ENCODE results near the gene MAST3. TPM values are rescaled to one million over a fixed set of nuclear protein-coding genes. Genes with fewer than 3 reads are reported as not detected.

MAST3 gene
- total RNA-seq, 4 donors from 2014 or later, result 47.8 to 56.3 (median 52.0) TPM

DNA sequence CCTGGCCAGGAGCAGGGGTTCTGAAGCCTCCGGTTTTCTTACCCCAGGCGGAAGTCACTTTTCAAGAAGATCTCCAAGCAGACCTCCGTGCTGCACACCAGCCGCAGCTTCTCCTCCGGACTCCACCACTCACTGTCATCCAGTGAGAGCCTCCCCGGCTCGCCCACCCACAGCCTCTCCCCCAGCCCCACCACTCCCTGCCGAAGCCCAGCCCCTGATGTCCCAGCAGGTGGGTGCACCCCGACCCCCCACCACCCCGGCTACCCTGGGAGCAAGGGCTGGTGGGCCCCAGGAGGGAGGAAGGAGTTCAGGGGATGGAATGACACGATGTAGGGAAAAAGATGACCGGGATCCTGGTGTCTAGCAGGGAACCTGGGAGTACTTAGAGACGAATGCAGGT is 49.8 kb downstream of the MAST3 start:
- Histone ChIP-seq H3K36me3 (peaks cover 0 to 61% (median 0%) of the 10 kb centered on the region in 3 donors), H3K4me1 (peaks cover 0 to 9% (median 2%) of the 10 kb centered on the region in 4 donors)

DNA sequence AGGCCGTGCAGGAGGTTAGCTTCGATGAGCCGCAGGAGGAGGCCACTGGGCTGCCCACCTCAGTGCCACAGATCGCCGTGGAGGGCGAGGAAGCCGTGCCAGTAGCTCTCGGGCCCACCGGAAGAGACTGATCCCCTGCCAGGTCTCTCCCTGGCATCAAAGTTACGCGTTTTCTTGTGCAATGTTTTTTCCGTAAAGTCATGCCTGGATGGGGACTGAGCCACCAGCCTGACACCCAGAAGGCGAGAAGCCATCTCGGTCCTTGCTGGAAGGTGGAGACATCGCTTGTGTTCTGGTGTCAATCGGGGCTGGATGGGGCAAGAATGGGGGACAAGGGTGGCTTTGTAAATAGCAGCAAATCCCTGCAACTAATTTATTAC is 52.0 kb downstream of the MAST3 start:
- H3K4me1 ChIP-seq, result peaks cover 3 to 20% (median 7%) of the 10 kb centered on the region in 4 donors

More for the DNA sequence above, 49.8 kb downstream of the MAST3 start:
- TF ChIP-seq, protein P1, sequence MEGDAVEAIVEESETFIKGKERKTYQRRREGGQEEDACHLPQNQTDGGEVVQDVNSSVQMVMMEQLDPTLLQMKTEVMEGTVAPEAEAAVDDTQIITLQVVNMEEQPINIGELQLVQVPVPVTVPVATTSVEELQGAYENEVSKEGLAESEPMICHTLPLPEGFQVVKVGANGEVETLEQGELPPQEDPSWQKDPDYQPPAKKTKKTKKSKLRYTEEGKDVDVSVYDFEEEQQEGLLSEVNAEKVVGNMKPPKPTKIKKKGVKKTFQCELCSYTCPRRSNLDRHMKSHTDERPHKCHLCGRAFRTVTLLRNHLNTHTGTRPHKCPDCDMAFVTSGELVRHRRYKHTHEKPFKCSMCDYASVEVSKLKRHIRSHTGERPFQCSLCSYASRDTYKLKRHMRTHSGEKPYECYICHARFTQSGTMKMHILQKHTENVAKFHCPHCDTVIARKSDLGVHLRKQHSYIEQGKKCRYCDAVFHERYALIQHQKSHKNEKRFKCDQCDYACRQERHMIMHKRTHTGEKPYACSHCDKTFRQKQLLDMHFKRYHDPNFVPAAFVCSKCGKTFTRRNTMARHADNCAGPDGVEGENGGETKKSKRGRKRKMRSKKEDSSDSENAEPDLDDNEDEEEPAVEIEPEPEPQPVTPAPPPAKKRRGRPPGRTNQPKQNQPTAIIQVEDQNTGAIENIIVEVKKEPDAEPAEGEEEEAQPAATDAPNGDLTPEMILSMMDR (IDR thresholded peaks at IDR 0.05), result no peak
- TF ChIP-seq POLR2A (IDR thresholded peaks at IDR 0.05), result no peak
- no peak for DNase-seq
- Histone ChIP-seq H3K4me3 (no peak overlapping the region), H3K27me3 (no peaks in the 10 kb centered on the region), H3K9me3 (no peaks in the 10 kb centered on the region), H3K27ac (no peak overlapping the region)

DNA sequence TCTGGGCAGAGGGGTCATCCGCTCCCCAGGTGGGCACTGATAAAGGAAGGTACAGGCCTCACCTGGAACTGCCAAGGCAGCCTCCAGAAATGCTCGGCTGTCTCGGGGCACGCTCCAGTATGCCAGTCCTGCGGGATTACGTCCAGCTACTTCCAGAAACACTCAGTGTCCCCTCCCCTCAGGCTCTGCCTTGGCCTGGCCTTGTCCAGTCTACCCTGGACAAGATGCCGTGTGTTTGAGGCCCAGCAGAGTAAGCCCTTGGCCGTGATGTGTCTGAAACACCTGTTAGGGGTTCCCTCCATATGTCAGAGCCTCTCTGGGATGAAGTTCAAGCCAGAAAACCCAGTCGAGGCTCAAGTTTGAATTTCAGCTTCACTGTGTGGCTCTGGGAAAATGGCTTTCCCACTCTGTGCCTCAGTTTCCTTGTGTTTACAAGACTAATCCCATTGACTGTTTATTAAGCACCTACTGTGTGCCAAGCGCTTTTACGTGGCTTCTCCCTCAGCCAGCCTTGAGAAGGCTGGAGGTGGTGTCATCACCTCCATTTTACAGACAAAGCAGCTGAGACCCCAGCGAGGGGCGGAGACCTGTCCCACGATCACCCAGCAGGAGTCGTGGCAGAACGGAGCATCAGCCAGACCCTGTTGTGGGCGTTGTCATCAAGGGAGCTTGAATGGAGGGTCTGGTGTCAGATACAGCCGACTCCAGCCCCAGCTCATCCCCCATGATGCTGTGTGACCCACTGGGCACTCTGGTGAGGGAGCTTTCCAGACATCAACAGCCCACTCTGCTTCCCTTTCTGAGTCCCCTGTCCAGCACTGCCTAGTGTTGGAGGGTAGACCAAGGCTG is 53.4 kb downstream of the MAST3 start:
- no peak overlapping the region for H3K4me3 ChIP-seq
- TF ChIP-seq, protein P1 (IDR thresholded peaks at IDR 0.05), result no peak
- no peak for TF ChIP-seq POLR2A (IDR thresholded peaks at IDR 0.05)
- DNase-seq, result no peak
- peaks cover 0 to 27% (median 0%) of the 10 kb centered on the region in 3 donors for H3K36me3 ChIP-seq
- peak overlapping the region in 1 of 4 donors; percentile 95 for H3K27ac ChIP-seq
- H3K4me1 ChIP-seq, result peaks cover 3 to 31% (median 7%) of the 10 kb centered on the region in 4 donors
- H3K9me3 ChIP-seq, result no peaks in the 10 kb centered on the region
- no peaks in the 10 kb centered on the region for H3K27me3 ChIP-seq

More for the DNA sequence above, 52.0 kb downstream of the MAST3 start:
- no peak overlapping the region for H3K4me3 ChIP-seq
- H3K27me3 ChIP-seq, result no peaks in the 10 kb centered on the region
- no peaks in the 10 kb centered on the region for H3K9me3 ChIP-seq
- H3K27ac ChIP-seq, result no peak overlapping the region
- TF ChIP-seq, protein P1 (IDR thresholded peaks at IDR 0.05), result no peak
- TF ChIP-seq POLR2A (IDR thresholded peaks at IDR 0.05), result no peak
- DNase-seq, result no peak
- peaks cover 0 to 39% (median 0%) of the 10 kb centered on the region in 3 donors for H3K36me3 ChIP-seq

DNA sequence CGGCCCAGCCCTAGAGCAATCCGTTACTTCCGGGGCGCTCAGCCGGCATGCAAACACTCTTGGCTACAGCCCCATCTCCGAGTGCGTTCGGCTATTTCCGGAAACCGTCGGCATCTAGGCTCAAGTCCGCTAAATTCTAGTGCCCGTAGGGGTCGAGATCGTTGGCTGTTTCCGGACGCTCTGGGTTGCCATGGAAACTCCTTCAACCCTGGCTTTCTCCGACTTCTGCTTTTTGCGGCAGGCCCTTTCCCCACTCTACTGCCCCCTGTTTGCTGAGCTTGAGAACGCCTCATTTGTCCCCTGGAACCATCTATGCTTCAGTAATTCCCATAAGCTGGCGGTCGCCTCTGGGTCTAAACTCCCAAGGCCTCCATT is 54.9 kb downstream of the MAST3 start:
- TF ChIP-seq POLR2A (IDR thresholded peaks at IDR 0.05), result no peak
- TF ChIP-seq, protein P1 (IDR thresholded peaks at IDR 0.05), result peak; percentile 57 to 72 (median 68)
- no peaks in the 10 kb centered on the region for H3K27me3 ChIP-seq
- peaks cover 7 to 45% (median 9%) of the 10 kb centered on the region in 4 donors for H3K4me1 ChIP-seq

DNA sequence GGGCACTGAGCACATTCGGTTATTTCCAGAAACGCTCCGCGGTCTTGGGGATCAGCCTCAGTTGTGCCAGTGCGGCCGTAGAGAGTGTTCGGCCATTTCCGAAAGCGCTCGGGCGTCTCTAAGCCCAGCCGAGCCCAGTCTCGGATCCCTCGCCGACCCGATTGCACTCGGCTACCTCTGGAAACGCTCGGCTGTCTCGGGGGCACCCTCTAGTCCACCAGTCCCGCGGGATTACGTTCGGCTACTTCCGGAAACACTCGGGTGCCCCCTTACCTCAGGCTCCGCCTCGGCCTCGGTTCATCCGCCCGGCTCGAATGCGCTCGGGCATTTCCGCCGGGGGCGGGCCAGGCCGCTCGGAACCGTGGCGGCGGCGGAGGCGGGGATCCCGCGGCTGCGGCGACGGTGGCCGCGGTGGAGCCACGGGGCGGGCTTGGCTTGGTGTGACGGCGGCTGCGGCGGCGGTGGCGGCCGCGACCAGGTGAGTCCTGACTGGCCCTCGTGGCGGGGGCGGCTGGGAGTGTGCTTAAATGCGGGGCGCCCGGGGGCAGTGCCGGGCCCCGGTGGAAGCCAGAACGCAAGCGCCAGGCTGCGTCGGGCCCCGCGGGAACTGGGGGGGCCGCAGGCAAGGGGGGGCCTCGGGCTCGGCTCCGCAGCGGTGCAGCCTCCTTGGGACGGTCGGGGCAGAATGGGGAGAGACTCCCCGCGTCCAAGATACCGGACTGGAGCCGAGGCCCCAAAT is 55.4 kb downstream of the MAST3 start, which contains the start of gene PIK3R2:
Gene PIK3R2, plus strand, starts transcription at position 347 of the 739 bp plus-strand sequence. CDS start 2,717 bp downstream, outside the sequence.
- Histone ChIP-seq H3K9me3 (no peaks in the 10 kb centered on the region), H3K4me1 (peaks cover 7 to 51% (median 9%) of the 10 kb centered on the region in 4 donors), H3K27ac (peak within 1 kb of the TSS; percentile 91 to 96 (median 93)), H3K27me3 (no peaks in the 10 kb centered on the region), H3K36me3 (peaks cover 0 to 12% (median 0%) of the 10 kb centered on the region in 3 donors), H3K4me3 (peak within 1 kb of the TSS; percentile 68 to 93 (median 79))
- peak; percentile 99 to 100 (median 100) for DNase-seq
- no peak for TF ChIP-seq POLR2A (IDR thresholded peaks at IDR 0.05)
- TF ChIP-seq, protein P1 (IDR thresholded peaks at IDR 0.05), result no peak

More for the DNA sequence above, 54.9 kb downstream of the MAST3 start:
- Histone ChIP-seq H3K9me3 (no peaks in the 10 kb centered on the region), H3K36me3 (peaks cover 0 to 14% (median 0%) of the 10 kb centered on the region in 3 donors), H3K4me3 (peak overlapping the region; percentile 68 to 93 (median 79)), H3K27ac (peak overlapping the region; percentile 91 to 96 (median 93))
- DNase-seq, result peak; percentile 98 to 100 (median 100)
